ENCODE data around the gene AGAP6. TPM values are rescaled to one million over a fixed set of nuclear protein-coding genes. Genes with fewer than 3 reads are reported as not detected.
"Not testable (repeated sequence)": the region's sequence is repeated elsewhere in the genome, so short reads cannot be mapped to it uniquely, and the experiment has no call there.

AGAP6 gene
- total RNA-seq = 27.7 TPM

DNA sequence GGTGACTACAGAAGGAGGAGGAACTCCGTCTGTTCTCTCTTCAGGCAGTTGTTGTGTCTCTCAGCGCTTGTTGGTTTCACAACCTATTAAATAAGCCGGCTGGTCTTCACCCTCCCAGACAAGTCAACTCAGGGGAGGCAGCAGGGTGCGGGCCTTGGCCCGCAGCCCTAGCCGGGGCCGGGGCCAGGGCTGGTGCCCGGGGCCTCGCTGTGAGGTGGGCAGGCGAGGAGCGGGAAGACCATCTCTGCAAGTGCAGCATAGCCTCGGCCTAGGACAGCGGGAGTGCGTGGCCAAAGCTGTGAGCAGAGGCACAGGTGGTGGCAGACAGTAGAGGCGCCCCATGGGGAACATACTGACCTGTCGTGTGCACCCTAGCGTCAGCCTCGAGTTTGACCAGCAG is at the start of gene AGAP6:
Gene AGAP6 (plus strand): TSS at position 31 of the 400 bp plus-strand sequence. CDS start 310 bp downstream, at position 341.
- not testable (repeated sequence) for DNase-seq (ENCODE audit: low spot score)

DNA sequence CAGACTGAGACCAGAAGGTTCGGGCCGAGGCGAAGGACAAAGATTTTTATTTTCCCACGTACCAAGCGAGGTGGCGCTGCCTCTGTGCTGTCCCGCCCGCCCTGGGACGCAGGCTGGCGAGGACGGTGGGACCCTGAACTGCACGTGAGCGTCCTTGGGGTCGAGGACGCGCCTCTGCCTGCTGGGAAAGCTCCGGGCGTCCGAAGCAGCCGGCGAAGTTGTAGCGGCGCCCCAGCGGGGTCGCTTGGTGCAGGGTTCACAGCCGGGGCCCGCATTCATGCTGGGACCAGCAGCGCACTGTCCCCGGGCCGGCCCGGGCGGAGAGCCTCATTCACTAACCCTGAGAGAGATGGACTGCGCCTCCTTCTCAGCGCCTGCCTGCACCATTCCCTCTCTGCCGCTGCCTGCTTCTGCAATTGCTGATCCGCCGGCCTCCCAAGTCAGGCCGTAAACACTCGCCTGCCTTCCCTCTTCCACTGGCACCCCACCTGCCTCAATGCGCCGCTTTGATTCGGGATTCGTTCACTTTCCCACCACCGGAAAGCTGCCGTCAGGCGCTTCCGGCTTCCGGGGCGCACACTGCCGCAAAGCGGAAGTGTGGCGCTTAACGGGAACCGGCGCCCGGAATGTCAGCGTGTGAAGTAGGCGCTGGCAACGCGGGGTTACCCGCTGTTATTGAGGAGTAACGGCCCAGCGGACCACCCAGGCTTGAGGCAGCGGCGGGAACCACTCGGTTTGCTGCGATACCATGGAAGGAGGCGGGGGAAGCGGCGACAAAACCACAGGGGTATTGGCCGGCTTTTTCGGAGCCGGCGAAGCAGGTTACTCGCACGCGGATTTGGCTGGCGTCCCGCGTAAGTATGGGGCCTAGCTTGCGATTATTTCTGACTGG is 46.5 kb upstream of the AGAP6 start, which contains the start of the genes PARG and TIMM23B:
Gene PARG (minus strand): TSS at position 581 of the 892 bp plus-strand sequence. CDS start 302 bp downstream, at position 279.
Gene TIMM23B (plus strand): TSS at position 607 of the 892 bp plus-strand sequence. CDS start 142 bp downstream, at position 749.
- DNase-seq (ENCODE audit: low spot score) = peak; percentile 73

DNA sequence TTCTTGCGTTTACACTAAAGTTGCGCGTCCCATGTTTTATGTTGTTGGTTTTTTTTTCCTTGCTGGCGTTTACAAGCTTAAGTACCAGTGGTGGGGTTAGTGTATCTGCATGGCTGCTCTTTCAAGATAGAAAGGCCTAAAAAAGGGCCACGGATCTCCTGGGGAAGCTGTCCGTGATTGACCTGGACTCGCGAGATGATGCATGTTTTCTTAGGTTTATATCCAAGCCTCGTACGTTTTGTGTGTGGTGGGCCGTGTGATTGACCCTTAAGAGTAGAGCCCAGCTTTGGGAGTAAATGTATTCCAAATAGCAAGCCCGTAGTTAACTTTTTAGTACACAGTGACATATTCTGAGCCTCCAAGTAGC is 45.9 kb upstream of the AGAP6 start:
- not testable (repeated sequence) for DNase-seq (ENCODE audit: low spot score)

DNA sequence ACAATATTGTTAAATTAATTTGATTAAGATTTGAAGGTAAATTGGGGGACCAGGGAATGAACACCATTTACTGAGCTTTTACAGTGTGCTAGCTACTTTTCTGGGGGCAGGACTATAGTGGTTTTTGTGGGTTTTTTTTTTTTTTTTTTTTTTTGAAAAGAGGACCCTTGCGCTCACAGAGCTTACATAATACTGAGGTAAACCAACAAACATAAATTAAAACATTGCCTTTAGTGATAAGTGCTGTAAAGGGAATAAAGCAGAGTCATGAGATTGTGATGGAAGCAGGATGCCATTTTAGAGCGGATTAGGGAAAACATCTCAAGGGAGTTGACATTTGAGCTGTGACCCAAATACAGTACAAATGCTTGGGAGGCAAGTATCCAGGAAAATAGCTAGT is 44.6 kb upstream of the AGAP6 start:
- not testable (repeated sequence) for DNase-seq (ENCODE audit: low spot score)

DNA sequence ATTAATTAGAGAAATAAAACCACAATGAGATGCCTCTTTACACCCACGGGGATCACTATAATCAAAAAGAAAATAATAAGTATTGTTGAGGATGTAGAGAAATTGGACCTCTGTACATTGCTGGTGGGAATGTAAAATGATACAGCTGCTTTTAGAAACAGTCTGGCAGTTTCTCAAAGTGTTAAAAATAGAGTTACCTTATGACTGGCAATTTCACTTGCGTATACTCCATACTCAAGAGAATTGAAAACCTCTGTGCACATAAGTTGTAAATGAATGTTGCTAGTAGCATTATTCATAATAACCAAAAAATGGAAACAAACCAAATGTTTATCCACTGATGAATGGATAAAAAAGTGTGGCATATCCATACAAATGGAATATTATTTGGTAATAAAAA is 40.1 kb upstream of the AGAP6 start:
- DNase-seq (ENCODE audit: low spot score) = not testable (repeated sequence)

DNA sequence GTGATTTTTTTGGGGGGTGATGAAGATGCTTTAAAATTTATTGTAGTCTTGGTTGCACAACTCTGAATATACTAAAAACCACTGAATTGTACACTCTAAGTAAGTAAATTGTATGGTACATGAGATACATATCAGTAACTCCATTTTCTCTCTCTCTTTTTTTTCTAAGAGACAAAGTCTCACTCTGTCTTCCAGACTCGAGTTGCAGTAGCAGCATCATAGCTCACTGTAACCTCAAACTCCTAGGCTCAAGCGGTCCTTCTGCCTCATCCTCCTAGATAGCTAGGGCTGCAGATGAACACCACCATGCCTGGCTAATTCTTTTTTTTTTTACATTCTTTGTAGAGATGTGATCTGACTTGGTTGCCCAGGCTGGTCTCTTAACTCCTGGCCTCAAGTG is 39.5 kb upstream of the AGAP6 start:
- DNase-seq (ENCODE audit: low spot score) = not testable (repeated sequence)

DNA sequence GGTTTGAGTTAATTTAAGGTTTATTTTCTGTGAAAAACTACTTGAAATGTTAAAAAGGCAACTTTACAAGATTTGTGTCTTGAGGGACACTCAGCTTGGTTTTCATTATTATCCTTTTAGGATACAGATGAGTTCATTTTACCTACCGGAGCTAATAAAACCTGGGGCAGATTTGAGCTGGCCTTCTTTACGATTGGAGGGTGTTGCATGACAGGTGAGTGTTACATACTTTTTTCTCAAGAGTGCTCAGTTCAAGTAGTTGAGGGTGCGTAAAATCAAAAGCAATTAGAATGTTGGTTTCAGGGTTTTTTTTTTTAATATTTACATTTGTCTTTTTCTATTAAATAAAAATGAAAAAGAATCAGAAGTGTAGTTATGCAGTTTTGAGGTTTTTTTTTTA is 36.2 kb upstream of the AGAP6 start:
- DNase-seq (ENCODE audit: low spot score) = not testable (repeated sequence)

DNA sequence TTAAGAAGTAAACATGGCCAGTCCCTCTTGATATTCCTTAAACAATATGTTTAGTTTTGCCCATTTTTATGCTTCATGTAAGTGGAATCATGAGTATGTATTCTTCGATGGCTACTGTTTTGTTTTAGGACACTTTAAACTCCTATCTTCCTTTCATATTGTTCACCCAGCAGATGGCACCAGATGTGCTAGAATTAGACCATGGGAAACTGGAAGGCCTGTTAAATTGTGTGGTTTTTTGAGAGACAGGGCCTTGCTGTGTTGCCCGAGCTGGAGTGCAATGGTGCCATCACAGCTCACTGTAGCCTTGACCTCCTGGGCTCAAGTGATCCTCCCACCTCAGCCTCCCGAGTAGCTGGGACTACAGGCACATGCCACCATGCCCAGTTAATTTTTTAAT is 35.1 kb upstream of the AGAP6 start:
- not testable (repeated sequence) for DNase-seq (ENCODE audit: low spot score)

DNA sequence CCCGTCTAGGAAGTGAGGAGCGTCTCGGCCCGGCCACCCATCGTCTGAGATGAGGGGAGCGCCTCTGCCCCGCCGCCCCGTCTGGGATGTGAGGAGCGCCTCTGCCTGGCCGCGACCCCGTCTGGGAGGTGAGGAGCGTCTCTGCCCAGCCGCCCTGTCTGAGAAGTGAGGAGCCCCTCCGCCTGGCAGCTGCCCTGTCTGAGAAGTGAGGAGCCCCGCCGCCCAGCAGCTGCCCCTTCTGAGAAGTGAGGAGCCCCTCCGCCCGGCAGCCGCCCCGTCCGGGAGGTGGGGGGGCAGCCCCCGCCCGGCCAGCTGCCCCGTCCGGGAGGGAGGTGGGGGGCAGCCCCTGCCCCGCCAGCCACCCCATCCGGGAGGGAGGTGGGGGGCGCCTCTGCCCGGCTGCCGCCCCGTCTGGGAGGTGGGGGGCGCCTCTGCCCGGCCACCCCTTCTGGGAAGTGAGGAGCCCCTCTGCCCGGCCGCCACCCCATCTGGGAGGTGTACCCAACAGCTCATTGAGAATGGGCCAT is 17.8 kb upstream of the AGAP6 start:
- not testable (repeated sequence) for DNase-seq (ENCODE audit: low spot score)

DNA sequence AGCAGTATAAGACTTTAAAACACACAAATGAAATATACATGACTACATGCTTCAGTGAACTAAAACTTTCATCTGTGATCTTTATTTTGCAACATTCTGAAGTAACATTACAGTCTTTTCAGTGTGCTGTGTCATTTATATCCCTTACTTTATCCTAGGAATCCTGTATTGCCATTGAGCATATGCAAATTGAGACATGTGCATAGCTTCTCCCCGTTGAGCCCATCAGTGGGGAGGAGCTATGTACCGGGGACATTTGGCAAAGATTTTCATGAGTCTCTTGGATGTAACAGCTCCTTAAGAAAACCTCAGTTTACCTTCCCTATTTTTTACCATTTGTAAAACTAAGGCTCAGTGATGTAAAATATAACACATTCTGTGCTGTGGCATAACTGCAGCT is 16.7 kb upstream of the AGAP6 start:
- DNase-seq (ENCODE audit: low spot score) = not testable (repeated sequence)

DNA sequence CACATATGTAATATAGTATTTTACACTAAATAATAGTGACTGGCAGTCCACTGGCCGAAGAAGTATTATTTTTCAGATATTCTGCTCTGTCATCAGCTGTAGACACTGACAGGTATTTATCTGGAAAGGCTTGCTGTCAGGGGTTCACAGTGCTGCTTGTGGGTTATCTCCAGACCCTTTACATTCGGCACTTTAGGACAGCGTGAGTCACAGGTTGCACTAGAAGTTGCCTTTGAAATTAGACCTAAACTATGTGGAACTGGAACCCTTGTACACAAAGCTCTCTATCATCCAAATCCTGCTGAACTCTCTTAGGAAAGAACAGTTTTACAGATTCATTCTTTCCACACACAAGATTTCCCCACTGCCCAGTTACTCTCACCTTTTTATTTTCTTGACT is 16.1 kb upstream of the AGAP6 start:
- not testable (repeated sequence) for DNase-seq (ENCODE audit: low spot score)

DNA sequence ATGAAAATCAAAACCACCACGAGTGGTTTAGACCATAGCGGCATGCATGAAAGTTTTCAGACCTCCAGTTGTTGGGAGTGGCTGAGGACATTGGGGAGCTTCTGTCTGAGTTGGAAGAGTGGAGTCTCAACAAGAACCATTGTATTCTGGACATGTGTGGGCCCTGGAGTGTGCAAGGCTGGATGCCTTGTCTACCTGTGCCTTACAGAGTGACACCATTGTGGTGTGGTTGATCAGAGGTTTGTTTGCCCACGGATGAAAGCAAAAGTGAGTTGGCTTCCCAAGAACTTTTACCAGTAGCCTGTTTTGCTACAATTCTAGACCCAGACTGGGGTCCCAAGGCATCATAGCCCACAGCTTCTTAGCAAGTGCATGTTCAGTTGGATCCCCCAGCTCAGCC is 10.4 kb upstream of the AGAP6 start:
- not testable (repeated sequence) for DNase-seq (ENCODE audit: low spot score)

DNA sequence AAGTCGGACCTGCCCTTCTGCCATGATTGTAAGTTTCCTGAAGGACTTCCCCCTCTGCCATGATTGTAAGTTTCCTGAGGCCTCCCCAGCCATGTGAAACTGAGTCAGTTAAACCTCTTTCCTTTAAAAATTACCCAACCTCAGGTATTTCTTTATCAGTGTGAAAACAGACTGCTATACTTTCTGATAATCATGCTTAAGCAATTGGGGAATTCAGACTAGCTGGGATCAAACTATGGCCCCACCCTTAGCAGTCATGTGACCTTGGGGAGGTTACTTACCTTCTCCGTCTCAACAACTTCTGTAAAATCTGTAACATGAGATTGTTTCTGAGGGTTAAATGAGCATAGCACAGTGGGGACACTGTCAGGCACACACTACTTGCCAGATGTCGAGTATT is 999 bp upstream of the AGAP6 start:
- DNase-seq (ENCODE audit: low spot score) = not testable (repeated sequence)

DNA sequence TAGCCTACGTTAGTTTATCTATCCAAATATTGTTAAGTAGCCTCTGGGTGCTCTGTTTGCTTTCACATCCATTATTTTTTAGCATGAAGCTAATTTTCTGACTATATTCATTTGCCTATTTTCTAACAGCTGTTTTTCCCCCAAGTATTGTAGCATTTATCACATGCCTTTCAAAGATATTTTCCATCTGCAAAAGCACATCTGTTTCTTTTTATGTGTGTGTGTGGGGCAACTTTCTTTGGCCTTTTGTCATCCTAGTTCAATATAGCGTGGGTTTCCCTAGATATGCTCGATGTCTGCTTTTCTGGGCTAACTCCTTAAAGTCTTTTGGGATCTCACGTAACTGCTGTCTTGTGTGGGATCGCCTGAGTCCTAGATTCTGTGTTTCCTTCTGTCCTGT is 7.1 kb downstream of the AGAP6 start:
- DNase-seq (ENCODE audit: low spot score) = not testable (repeated sequence)

DNA sequence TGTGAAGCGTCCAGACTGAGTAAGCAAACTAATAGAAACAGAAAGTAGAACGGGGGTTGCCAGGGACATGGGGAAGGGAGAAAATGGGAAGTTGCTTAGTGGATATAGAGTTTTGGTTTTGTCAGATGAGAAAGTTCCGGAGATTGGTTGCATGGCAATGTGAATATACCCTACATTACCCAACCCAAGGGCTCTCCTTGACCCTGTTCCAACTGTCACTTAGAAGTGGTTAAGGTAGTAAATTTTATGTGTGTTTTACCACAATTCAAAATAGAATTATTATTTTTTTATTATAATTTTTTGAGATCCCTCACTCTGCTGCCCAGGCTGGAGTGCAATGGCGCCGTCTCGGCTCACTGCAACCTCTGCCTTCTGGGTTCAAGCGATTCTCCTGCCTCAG is 25.8 kb downstream of the AGAP6 start:
- not testable (repeated sequence) for DNase-seq (ENCODE audit: low spot score)

DNA sequence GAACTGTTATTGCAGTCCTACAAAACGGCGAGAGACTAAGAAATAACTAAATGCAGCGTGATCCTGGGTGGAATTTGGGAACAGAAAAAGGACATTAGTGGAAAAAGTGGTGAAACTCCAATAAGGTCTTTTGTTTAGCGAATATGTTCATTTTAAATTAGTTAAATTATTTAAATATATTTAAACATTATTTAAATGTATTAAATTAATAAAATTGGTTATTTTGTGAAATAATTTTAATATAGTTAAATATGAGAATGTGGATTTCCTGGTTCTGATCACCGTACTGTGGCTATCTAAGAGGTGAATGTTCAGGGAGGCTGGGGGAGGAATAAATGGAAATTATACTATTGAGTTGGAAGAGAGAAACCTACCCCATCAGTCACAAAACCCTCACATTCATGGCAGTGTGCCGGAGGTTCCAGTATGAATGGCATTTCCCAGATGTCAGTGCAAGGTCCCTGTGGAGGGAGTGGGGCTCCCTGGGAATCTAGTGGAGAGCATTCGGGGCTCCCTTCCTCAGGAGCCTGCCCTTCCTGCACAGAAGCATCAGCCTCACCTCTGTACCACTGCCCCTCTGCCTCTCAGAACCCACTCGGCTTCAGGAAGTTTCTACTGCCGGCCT is 27.5 kb downstream of the AGAP6 start:
- DNase-seq (ENCODE audit: low spot score) = not testable (repeated sequence)

DNA sequence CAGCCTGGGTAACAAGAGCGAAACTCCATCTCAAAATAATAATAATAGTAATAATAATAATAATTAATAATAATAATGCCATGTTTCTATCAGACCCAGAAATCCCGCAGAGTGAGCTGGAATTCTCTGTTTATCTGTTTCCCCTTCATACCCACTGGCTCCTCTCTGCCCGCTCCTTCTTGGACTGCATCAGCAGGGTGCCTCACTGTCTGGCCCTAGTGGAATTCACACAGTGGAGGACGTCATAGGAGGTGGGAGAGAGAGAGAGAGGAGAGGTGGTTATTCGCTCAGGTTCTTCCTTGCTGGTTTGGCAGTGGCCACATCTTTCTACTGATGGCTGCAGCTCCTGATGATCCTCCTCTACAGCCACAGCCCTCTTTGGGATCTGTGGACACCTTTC is 28.7 kb downstream of the AGAP6 start:
- not testable (repeated sequence) for DNase-seq (ENCODE audit: low spot score)

DNA sequence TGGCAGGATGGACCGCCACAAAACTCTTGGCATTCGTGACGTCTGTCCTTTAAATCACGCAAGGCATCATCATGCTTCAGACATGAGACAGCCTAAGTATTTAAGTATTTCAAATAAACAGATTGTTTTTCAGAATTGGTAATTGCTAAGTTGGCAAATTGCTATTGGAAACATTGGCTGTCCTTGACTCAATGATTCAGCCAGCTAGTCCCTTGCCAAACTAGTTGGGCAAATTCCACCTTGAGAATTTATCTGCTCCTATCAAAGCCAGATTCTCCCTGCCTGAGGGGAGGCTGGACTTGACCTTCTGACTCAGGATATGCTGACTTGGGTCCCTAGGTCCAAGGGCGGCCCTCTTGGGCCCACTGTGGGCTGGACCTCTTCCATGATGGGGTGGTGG is 29.4 kb downstream of the AGAP6 start:
- not testable (repeated sequence) for DNase-seq (ENCODE audit: low spot score)

DNA sequence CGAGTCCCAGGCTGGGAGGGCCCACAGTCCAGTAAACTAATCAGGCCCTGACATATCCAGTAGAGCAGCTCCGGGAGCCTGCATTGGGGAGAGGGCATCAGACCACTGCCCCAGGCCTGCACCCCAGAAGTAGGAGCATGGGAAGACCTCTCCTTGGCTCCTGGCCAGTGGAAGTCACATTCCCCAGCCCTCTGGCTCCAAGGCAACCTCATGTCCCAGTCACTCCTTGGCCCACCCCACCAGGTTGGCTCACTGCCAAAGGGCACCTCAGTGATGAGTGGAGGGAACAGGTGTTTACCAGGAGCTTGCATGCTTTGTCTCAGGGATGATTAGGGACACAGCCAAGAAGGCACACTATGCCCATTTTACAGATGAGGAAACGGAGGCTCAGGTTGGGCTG is 31.1 kb downstream of the AGAP6 start:
- DNase-seq (ENCODE audit: low spot score) = not testable (repeated sequence)

DNA sequence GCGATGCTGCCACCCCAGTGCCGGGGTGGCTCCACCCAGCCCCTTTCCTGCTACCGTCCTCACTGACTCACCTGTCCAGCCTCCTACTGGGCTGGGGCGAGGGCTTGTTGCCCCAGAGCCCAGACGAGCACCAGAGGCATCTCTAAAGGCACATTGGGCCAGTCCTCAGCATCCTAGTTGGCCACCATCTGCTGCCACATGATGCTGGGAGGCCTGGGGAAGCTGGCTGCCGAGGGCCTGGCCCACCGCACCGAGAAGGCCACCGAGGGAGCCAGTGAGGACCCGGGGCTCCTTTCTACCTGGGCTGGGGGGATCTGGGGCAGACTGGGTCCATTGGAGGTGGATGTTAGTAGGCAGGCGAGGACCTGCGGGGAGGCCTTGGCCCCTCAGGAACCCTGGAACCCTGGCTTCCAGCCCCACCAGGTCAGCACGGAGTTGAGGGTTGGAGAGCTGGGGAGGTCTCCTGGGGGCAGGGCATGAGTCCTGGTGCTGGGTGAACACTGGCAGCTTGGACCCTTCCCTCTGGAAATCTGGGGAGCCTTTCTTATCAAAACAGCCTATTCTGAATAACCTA is 32.3 kb downstream of the AGAP6 start:
- DNase-seq (ENCODE audit: low spot score) = not testable (repeated sequence)

DNA sequence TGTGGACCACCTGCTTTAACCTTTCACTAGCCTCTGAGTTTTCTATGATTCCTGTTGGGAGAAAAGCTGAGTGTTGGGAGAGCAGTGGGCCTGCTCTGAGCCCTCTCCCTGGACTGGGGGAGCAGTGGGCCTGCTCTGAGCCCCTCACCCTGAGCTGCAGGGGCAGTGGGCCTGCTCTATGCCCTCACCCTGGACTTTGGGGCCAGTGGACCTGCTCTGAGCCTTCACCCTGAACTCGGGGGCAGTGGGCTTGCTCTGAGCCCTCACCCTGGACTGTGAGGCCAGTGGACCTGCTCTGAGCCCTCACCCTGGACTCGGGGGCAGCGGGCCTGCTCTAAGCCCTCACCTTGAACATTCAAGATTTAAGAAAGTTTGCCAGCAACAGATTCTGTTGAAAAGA is 33.4 kb downstream of the AGAP6 start:
- DNase-seq (ENCODE audit: low spot score) = no peak

All from ureter (tissue), 1 donor.